Sciatic nerve (tissue), 2 donors: ENCODE measurements around the gene PTCD2. TPM values are rescaled to one million over a fixed set of nuclear protein-coding genes. Genes with fewer than 3 reads are reported as not detected.

ENCODE experiments used
- ATAC-seq: fragments of 200-7000 bp; cut with Tn5 transposase; one replicate; pipeline ENCODE4 v1.9.1; 2020; ENCODE audit warnings: mild to moderate bottlenecking, moderate library complexity
- DNase-seq: peaks from one replicate; pipeline ENCODE4 v3.0.0-alpha.2; 2020; ENCODE audit warnings: low spot score
- intact Hi-C: fragments of 100-400 bp; cut with DNase I; formaldehyde crosslinking; loops from one replicate; pipeline ENCODE4 v1.14.2; 2022
- total RNA-seq: library from RNA; stranded (reverse); fragmentation: NEBNext Ultra II Directional; extraction: Animal tissue kit (Norgen Biotek cat#: 25700); gene quantifications from one replicate; pipeline ENCODE4 v1.2.1, GENCODE V29; 2021
- donor health status: DM: no; HTN: no; CAD: no.
- donor health status: DM: no; HTN: no; CAD: no.

Gene PTCD2
- total RNA-seq, 1 donor from 2014 or later: 10.5 TPM

DNA sequence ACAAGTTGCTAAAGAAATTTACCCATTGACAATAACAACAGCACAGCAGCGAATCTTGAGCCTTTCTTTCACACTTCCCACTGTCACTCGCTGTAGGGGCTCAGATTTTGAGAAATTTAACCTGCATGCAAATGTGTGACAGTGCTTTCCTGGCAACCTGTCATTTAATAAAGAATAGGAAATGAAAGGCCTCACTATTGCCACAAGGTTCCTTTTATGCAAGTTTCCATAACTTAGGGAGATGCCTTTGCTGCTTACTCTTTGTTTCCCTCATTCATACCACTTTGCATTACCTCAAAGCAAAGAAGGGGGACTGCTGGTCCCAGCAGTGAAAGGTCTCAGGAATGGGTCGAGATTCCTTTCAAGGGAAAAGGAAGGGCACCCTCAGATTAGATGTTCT is 49.5 kb downstream of the PTCD2 start:
- intact Hi-C loops: loop anchor here (10.0 kb wide), 1 partner anchor 145 kb away; no protein-coding TSS in a partner anchor
- ATAC-seq: no peak
- DNase-seq: no peak

DNA sequence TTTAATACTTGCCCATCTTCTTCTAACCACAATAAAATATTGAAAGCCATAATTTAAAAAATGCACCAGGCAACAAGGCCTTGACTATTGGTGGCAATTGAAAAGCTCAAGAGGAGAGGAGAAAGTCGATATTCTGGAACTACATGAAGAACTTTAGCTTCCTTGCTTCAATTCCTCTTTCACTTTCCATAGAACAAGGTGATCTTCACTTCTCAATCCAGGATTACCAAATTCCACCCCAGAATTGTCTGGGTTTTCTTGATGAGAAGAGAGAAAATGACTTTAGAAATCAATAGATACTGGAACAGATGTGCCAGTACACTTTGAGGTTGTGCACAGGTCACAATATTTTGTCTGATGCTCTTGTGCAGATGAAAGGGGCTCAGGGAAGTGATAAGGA is 52.2 kb downstream of the PTCD2 start:
- intact Hi-C loops: no loop called here
- DNase-seq: no peak
- ATAC-seq: no peak

DNA sequence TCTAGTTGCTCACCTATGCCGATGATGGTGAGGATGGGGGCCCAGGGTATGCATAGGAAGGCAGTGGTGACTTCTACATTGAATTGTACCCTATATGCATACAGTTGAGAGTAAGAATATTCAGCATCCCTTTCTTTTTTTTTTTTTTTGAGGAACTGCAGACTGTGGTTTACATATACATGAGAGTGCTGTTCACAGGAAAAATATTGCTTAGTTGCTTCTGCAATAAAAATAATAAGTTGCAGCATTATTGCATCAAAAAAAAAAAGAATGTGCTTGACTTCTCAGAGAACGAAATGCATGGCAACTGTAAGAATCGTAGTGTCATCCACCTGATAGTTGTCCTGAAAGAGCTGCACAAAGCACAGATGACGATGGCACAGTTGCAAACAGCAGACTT is 52.8 kb downstream of the PTCD2 start:
- DNase-seq: no peak
- intact Hi-C loops: no loop called here
- no peak for ATAC-seq

DNA sequence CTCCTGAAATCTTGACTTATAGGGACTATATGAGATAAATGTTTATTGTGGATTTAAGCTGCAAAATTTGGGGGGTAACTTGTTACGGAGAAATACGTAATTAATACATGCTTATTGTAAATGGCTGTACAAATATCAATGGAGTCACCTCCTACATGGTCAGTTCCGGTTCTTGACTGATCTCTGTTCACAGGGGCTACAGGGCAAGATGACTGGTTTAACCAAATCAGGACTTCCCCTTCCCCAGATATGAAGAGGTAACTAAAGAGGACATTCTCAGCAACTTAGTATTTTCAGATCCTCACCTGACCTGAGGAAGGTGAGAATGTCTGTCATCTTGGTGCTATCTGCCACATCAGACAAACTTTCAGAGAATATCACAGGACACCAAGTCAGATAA is 54.7 kb downstream of the PTCD2 start:
- intact Hi-C loops: loop anchor here (5.0 kb wide), 1 partner anchor 907 kb away; no protein-coding TSS in a partner anchor
- ATAC-seq (no peak), DNase-seq (no peak)

DNA sequence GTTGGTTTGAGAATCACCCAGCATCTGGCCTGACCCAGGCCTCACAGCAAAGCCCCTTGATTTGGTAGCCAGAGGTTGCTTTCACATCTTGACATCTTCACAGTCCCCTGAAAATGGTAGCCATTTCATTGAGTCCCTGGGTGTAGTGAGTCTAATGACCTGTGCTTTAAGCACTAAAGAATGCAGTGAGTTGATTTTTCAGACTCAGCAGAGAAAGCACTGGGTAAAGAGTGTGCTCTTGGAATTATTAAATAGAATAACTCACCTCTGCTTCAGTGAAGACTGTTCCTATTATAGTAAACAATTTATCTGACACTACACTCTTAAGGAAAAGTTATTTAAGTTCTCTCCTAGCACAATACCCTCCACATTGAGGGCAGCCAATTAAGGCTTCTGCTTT is 56.2 kb downstream of the PTCD2 start:
- ATAC-seq (no peak), DNase-seq (no peak)
- intact Hi-C loops: loop anchor here (5.0 kb wide), 1 partner anchor 906 kb away; no protein-coding TSS in a partner anchor

DNA sequence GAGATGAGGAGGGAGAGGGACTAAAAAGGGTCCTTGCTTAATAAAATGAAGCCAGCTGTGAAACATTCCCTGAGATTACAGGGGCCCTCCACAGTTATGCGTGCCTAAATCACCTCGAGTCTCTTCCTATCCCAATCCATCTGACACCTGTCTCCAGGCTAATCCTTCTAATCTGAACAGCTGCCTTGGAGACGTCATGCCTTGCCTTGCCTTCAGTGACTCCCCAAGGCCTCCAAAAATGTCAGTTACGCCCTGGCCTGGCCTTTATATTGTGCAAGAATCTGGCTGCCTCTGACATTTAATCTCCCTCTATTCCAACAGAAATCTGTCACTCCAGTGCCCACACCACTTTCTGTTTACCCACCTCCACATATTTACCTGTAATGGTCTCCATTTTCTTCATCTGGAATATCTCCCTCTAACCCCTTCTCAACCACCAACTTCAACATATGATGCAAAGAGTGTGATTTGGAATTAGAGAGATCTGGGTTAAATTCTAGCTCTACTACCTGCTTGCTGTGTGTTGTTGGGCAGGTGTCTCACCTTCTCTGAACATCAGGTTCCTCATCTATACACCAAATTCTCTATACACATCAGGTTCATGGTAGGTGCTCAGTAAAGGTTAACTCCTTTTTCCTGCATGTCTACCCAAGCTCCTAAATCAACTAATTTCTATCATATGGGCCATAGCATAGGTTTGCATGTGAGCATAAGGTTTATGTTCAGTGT is 57.9 kb downstream of the PTCD2 start:
- intact Hi-C loops: loop anchor here (5.0 kb wide), 1 partner anchor 904 kb away; no protein-coding TSS in a partner anchor
- DNase-seq (no peak), ATAC-seq (peak; percentile 94)

DNA sequence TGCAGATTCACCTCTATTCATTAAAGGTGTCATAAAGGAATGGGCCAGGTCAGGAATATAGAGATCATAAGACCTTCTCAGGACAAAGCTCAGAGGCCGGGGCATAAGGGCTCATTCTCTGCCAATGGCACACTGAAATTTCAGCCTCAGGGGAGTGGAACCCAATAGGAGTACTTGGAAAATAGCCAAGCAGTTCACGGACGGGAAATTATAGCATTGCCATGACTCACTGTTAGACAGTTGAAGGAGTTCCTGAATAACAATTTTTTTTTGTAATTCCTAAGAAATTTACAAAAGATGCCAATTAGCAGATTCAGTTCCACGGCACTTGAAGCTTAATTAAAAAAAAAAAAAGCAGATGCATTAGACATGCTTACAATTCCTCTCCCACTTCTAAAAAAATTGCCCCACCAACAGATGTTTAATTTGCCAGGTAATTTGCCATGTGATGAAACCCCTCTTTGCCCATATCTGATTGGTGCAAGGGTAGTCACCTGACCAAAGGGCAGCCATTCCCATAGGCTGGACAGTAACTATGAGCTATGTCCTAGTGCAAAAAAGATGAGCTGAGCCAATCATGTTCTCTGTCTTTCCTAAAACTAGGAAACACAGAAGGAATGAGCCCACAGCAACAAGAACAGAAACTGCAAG is 58.6 kb downstream of the PTCD2 start:
- no peak for DNase-seq
- intact Hi-C loops: loop anchor here (5.0 kb wide), 1 partner anchor 904 kb away; no protein-coding TSS in a partner anchor
- ATAC-seq: peak; percentile 50

DNA sequence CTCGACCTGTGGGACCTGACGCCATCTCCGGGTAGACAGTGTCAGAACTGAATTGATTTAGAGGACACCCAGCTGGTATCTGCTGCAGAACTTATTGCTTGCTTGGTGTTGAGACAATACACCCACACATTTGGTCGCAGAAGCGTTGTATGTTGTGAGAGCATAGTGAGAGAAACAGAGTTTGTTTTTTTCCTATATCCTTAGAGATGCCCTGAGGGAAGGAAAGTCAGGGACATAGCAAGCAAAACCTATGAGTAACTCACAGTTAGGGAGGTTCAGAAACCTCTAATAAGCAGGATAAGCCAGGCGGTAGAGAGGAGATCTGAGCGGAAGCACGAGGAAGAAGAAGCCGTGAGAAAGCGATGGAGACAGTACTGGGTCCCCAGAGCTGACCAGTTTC is 59.8 kb downstream of the PTCD2 start:
- ATAC-seq (no peak), DNase-seq (no peak)
- intact Hi-C loops: loop anchor here (5.0 kb wide), 1 partner anchor 902 kb away; no protein-coding TSS in a partner anchor

DNA sequence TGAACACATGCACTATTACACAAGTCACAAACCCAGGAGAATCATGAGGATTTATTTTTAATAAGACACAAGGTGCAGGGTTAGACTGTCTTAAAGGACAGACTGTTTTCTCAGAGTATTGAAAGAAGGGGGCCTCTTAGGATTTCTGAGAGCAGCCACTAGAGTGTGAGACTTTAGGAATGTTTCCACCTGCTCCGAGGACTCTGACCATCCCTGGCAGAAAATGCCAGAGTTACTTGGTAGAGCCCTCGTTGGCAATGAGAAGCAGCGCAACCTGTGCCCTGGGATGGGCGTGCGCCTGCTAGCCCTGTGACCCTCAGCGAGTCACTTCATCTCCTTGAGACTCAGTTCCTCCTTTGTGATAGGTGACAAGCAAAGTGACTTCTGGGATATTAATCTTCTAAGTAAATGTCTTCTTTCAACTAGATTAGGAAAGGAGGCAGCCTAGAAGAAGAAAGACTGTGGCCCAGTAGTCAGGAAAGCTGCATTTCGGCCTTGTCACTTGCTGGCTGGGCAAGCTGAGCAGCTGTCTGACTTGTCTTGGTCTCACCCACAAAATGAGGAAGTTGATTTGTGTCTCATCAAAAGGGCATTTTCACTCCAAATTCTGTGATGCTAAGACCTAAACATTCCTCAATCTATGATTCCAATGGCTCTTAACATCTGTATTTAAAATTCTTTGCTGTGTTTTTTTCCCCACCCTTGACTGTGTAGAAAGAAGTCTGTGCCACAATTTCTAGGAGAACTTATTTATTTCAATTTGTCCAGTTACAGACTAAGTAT is 60.5 kb downstream of the PTCD2 start:
- intact Hi-C loops: no loop called here
- DNase-seq (no peak), ATAC-seq (no peak)

DNA sequence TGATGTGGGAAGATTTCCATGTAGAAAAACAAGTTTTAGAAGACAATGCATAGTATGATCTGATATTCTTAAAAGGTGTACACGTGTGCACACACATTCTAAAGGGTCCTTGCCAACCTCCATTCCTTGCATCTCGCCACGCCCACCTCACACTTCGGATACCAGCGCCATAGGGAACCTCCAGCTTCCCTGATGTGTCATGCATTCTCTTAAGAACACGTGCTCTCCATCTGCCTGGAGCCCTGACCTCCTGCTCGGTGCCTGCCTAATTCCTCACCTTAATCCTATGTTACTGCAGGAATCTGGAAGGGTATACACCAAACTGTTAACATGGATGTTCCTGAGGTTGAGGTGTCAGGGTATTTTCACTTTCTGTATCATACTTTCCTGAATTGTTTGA is 63.1 kb downstream of the PTCD2 start:
- intact Hi-C loops: no loop called here
- DNase-seq: no peak
- ATAC-seq: no peak

DNA sequence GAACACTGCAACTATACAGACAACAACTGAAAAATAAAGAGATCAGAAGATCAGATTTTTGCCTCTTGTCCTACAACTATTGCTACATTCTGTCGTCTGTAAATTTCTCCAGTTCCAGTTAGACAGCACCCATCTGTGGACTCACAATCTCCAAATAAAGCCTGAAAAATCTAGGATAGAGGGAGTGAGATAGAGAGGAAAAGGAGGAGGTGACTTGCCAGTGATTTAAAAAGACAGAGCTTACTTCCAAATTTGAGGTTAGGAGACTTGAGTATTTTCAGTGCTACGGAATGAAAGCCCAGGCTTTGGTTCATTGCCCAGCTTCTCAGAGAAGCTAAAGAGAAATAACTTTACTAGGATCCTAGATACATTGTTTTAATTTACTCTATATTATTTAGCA is 63.6 kb downstream of the PTCD2 start:
- peak; percentile 35 for ATAC-seq
- intact Hi-C loops: no loop called here
- no peak for DNase-seq

DNA sequence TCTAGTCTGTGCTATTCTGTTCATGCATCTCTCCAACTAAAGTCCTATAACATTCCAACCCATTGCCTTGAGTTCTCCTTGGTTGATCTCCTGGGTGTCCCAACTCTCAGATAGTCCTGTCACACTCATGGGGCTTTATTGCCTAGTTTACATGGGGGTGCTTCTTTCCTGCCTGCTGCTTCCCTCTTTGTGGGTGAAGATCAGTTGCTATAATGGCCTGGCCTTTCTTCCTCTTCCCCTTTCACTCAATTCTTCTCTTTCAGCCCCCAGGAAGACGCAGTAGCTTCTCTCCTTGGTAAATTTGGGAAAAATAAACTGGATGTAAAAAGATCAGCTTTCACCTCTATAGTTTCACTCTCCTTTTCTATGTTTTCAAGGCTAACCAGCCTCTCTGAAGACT is 66.5 kb downstream of the PTCD2 start:
- peak; percentile 31 for ATAC-seq
- DNase-seq: no peak
- intact Hi-C loops: no loop called here

DNA sequence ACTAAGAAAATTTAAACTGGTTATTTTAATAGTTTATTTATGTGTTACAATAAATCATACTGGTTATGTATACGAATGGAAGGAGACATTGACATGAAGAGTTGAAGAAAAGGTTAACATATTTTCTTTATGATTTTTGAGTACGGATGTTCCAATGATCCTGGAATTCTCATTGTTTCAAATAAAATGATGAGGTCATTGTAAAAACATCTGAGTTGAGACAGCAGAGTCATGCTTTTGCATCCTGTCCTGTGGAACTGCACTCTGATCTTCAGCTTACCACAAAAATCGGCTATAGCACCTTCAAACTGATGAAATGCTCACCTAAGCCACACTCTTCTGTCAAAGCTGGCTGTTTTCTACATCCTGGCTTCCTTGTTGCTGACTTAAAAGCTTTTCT is 67.8 kb downstream of the PTCD2 start:
- no peak for DNase-seq
- intact Hi-C loops: no loop called here
- no peak for ATAC-seq

DNA sequence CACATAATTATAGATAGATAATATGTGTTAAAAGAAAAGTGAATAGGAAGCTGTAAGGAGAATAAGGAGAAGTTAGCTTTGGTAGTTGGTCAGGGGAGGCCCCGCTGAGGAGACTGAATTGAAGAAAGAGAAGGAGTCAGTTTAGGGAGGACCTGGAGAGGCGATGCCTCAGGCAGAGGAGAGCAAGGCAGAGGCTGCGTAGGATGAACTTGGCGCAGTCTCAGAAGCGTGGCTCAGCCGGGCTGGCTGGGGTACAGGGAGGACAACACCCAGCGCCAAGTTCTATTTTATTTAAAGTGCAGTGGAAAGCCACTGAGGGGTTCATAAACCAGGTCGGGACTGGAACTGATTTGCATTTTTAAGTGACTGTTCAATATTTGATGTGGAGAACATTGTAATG is 68.5 kb downstream of the PTCD2 start:
- intact Hi-C loops: no loop called here
- no peak for ATAC-seq
- no peak for DNase-seq

DNA sequence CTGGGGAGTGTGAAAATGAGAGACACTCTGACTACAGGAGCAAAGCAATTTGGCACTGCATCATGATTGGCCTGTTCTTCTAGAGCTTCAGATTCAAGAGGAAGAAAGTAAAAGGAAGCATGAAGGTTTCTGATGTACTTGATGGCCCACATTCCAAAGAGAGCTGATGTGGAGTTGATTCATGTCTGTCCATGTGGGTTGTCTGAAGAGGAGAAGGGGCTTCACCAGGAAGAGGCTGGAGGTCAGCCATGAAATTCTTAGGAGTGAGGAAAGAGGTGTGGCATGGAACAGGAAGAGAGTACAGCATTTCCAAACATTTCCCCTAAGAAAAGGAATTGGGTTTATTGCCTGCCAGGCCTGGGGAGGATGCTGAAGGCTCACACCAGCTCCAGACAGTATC is 70.7 kb downstream of the PTCD2 start:
- intact Hi-C loops: no loop called here
- DNase-seq: no peak
- no peak for ATAC-seq

DNA sequence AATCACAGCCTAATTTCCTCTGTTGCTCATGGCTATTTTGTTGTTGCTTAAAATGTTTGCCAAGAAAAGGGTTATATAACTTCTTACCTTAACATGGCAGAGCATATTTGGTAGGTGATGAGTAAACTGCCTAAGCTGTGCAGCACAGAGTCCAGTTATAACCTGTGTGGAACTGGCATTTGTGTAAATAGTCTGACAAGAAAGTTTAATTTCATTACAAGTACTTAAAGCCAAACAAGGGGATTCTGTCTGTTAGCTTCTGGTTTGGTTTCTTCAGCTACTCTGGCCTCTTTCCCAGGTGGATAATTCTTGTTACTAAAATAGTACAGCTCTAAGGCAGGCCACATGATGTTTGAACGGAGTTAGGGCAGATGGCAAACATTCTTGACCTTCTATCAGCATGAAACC is 72.2 kb downstream of the PTCD2 start:
- ATAC-seq (peak; percentile 48), DNase-seq (no peak)
- intact Hi-C loops: no loop called here

DNA sequence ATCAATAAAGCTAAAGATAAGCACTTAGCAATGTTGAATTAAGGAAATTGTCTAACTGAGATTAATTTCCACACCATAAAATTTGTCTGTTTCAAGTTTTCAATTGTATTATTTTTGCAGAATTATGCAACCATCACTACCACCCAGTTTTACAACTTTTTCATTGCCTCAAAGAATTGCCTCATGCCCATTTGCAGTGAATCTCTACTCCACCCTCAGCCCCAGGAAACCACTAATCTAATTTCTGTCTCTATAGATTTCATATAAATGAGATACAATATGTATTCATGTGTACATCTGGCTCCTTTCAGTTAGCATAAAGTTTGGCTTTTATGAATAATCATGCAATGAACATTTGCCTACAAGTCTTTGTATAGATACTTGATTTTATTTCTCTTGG is 72.9 kb downstream of the PTCD2 start:
- DNase-seq (no peak), ATAC-seq (no peak)
- intact Hi-C loops: no loop called here

DNA sequence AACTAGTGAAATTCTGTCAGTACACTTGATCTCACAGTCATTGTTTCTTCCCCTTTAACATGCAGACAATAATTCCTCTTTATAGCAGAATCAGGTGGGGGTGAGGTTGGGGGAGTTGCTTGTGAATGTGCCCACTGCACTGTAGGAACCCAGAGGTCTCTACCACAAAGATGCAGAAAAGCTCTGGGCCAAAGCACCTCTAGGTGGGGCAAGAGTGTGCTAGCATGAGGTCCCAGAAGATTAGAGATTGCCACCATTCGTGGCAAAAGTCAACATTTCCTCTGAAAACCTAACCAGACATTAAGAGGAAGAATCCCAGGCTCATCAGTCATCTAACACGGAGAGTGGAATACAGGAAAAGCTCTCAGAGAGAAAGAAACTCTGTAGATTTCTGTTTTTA is 74.5 kb downstream of the PTCD2 start:
- ATAC-seq (no peak), DNase-seq (no peak)
- intact Hi-C loops: no loop called here

DNA sequence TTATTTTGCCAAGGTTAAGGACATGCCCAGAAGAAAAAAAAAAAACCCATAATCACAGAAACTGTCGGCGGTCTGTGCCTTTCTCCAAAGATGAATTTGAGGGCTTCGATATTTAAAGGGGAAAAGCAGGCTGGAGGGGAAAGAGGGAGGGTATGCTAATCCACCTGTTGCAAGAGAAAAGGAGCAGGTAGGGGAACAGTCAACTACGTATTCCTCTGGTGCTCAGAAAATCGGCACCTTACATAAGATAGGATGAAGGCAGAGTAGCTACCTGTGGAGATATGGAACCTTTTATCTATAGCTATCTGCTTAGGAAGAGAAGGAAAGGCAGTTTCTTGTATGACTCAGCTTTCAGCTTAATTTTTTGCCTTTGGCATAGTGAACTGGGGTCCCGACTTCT is 77.7 kb downstream of the PTCD2 start:
- no peak for ATAC-seq
- intact Hi-C loops: no loop called here
- DNase-seq: no peak

DNA sequence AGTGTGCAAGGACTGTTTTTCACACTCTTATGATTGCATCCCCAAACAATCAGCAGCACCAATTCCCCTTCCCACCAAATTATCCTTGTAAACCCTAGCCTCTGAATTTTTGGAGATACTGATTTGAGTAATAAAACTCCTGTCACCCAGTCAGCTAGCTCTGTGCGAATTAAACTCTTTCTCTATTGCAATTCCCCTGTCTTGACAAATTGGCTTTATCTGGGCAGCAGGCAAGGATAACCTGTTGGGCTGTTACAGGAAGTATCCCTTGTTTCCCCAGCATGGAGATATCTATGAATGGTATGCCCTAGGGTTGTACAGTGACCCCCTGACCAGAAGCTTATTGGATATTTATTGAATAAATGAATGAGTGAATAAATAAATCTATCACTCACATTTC is 80.8 kb downstream of the PTCD2 start:
- no peak for ATAC-seq
- intact Hi-C loops: no loop called here

More for the DNA sequence above, 80.8 kb downstream of the PTCD2 start:
- no peak for DNase-seq
